Activated CD8-positive, alpha-beta memory T cell treated with anti-CD3 and anti-CD28 coated beads, Interleukin-2, amount 50 U/mL, for 1 hour (primary cell): ENCODE data around the gene HOXA5.

ENCODE experiments used
- DNase-seq: peaks from one replicate; pipeline ENCODE4 v3.0.0-alpha.2; 2020; ENCODE audit errors: extremely low read depth

Gene HOXA5

GRCh38 chr7:27148756-27149641 lies 5.5 kb upstream of the HOXA5 start:
- no peak for DNase-seq

- no peak for DNase-seq
These were observed 4.7 kb upstream of the HOXA5 start for GRCh38 chr7:27148031-27148755.

- no peak for DNase-seq
These were observed 3.9 kb upstream of the HOXA5 start, which contains the start of gene HOXA6 for GRCh38 chr7:27147199-27148030. HOXA6 (minus strand) TSS chr7:27147774; CDS start chr7:27147749, 25 bp downstream.

GRCh38 chr7:27146491-27147198 lies 3.2 kb upstream of the HOXA5 start:
- no peak for DNase-seq

- no peak for DNase-seq
These were observed 2.5 kb upstream of the HOXA5 start for GRCh38 chr7:27145914-27146412.

GRCh38 chr7:27145165-27145913 lies 1.9 kb upstream of the HOXA5 start:
- no peak for DNase-seq

- DNase-seq: no peak
These were observed 1.3 kb upstream of the HOXA5 start for GRCh38 chr7:27144781-27145164.

GRCh38 chr7:27143950-27144780 lies 684 bp upstream of the HOXA5 start:
- no peak for DNase-seq

- DNase-seq: no peak
These were observed 880 bp downstream of the HOXA5 start for GRCh38 chr7:27142580-27143022.

- no peak for DNase-seq
These were observed 1.4 kb downstream of the HOXA5 start for GRCh38 chr7:27141923-27142579.

GRCh38 chr7:27141137-27141922 lies 2.2 kb downstream of the HOXA5 start:
- DNase-seq: no peak

- DNase-seq: no peak
These were observed 3.2 kb downstream of the HOXA5 start for GRCh38 chr7:27140126-27140857.

- no peak for DNase-seq
These were observed 4.0 kb downstream of the HOXA5 start for GRCh38 chr7:27139334-27140125.

GRCh38 chr7:27138985-27139333 lies 4.5 kb downstream of the HOXA5 start:
- no peak for DNase-seq

- no peak for DNase-seq
These were observed 5.0 kb downstream of the HOXA5 start for GRCh38 chr7:27138472-27138871.

GRCh38 chr7:27137640-27138315 lies 5.7 kb downstream of the HOXA5 start:
- DNase-seq: no peak
